Natural killer cell (primary cell): ENCODE results near the gene PIGT. TPM values are rescaled to one million over a fixed set of nuclear protein-coding genes. Genes with fewer than 3 reads are reported as not detected.
A peak's percentile ranks its signal among the peaks of the same experiment; 100 is the strongest.

Source experiments
- ATAC-seq, 3 donors: fragments of 150-1000 bp in 2 of 3; fragments of 200-7000 bp in 1 of 3; cut with Tn5 transposase; 1 replicate in 1 of 3; 2 replicates in 2 of 3; pipeline ENCODE4 v1.10.0; 2021; ENCODE audit warnings: mild to moderate bottlenecking in 2 of 3, moderate library complexity in 2 of 3
- DNase-seq, 2 donors: peaks; one replicate each; pipeline versions ENCODE4 v3.0.0 to v3.0.0-alpha.2; 2013 to 2021; ENCODE audit warnings: mixed read lengths in 1 of 2
- H3K27ac ChIP-seq: one replicate; pipeline ENCODE4 v1.5.1; 2013; ENCODE audit warnings: mild to moderate bottlenecking, low read length
- H3K27me3 ChIP-seq: one replicate; pipeline ENCODE4 v1.6.1; 2013; ENCODE audit warnings: low read length; ENCODE audit not compliant: control insufficient read depth, insufficient read depth
- H3K36me3 ChIP-seq: one replicate; pipeline ENCODE4 v1.6.1; 2013; ENCODE audit warnings: low read length; ENCODE audit not compliant: control insufficient read depth, insufficient read depth
- H3K4me1 ChIP-seq: one replicate; pipeline ENCODE4 v1.6.1; 2013; ENCODE audit warnings: low read length; ENCODE audit not compliant: control insufficient read depth, insufficient read depth
- H3K4me3 ChIP-seq: one replicate; pipeline ENCODE4 v1.5.1; 2013; ENCODE audit warnings: low read length
- H3K9me3 ChIP-seq: one replicate; pipeline ENCODE4 v1.6.1; 2013; ENCODE audit warnings: low read length; ENCODE audit not compliant: control insufficient read depth, insufficient read depth
- H3K27ac Mint-ChIP-seq, 2 donors: one replicate each; pipeline ENCODE4 v1.8.0; 2022; ENCODE audit warnings: mild to moderate bottlenecking in 2 of 2, mixed read lengths in 2 of 2, moderate library complexity in 1 of 2
- H3K27me3 Mint-ChIP-seq, 2 donors: one replicate each; pipeline ENCODE4 v1.8.0; 2022; ENCODE audit warnings: low read depth in 2 of 2, mixed read lengths in 2 of 2
- H3K36me3 Mint-ChIP-seq: one replicate; pipeline ENCODE4 v1.8.0; 2022; ENCODE audit warnings: mixed read lengths
- H3K4me1 Mint-ChIP-seq, 2 donors: one replicate each; pipeline ENCODE4 v1.8.0; 2022; ENCODE audit warnings: mixed read lengths in 2 of 2
- H3K4me3 Mint-ChIP-seq: one replicate; pipeline ENCODE4 v1.8.0; 2022; ENCODE audit warnings: mild to moderate bottlenecking, moderate library complexity, mixed read lengths
- H3K9me3 Mint-ChIP-seq, 2 donors: one replicate each; pipeline ENCODE4 v1.8.0; 2022; ENCODE audit warnings: mixed read lengths in 2 of 2
- CTCF ChIP-seq: fragments of 200-600 bp; IDR thresholded peaks from one replicate; pipeline ENCODE4 v1.8.0; 2022; ENCODE audit warnings: antibody characterized with exemption
- WGBS: methylation state at CpG from one replicate; pipeline ENCODE4 v1.1.7; 2013; ENCODE audit warnings: missing lambda C conversion rate; ENCODE audit not compliant: insufficient coverage; 5-methylcytosine and 5-hydroxymethylcytosine counted together
- intact Hi-C: fragments of 100-400 bp; cut with micrococcal nuclease; formaldehyde crosslinking; loops from one replicate; pipeline ENCODE4 v1.14.2; 2022
- total RNA-seq, 4 donors: library from RNA; stranded (reverse); fragments of 120-200 nt in 1 of 4; gene quantifications; one replicate each; pipeline versions ENCODE4 v1.2.3 to v1.2.4, GENCODE V29; 2013 to 2022

PIGT gene
- total RNA-seq, 3 donors from 2014 or later (not counting 1 experiment from before 2014, with no cell fraction given): 173 to 190 (median 187) TPM

- Histone ChIP-seq H3K4me3 (peak within 1 kb of the TSS; percentile 64), H3K27ac (no peak within 1 kb of the TSS), H3K9me3 (no peaks in the 10 kb centered on the region), H3K36me3 (peaks cover 2% of the 10 kb centered on the region), H3K4me1 (peaks cover 20% of the 10 kb centered on the region), H3K27me3 (no peaks in the 10 kb centered on the region)
- H3K27ac Mint-ChIP-seq: peak within 1 kb of the TSS; percentile 63 to 86
- H3K36me3 Mint-ChIP-seq: no peaks in the 10 kb centered on the region
- 91% methylated on average over 19 of the region's 21 CpGs for WGBS
- no peaks in the 10 kb centered on the region for H3K9me3 Mint-ChIP-seq
- no peak for TF ChIP-seq CTCF
- intact Hi-C loops: no loop called here
- H3K4me3 Mint-ChIP-seq: peak within 1 kb of the TSS; percentile 84
- H3K4me1 Mint-ChIP-seq: peaks cover 7 to 32% of the 10 kb centered on the region in 2 donors
- DNase-seq (peak in 1 of 2 donors; percentile 75), ATAC-seq (no peak)
- peaks cover 0 to 3% of the 10 kb centered on the region in 2 donors for H3K27me3 Mint-ChIP-seq
These were observed 7.9 kb upstream of the PIGT start, which contains the start of gene DBNDD2 for GRCh38 chr20:45407783-45408645. DBNDD2 (plus strand) TSS chr20:45408289; CDS start chr20:45408468, 179 bp downstream.

GRCh38 chr20:45408646-45409213 lies 7.2 kb upstream of the PIGT start:
- H3K9me3 ChIP-seq: no peaks in the 10 kb centered on the region
- Mint-ChIP-seq H3K27me3 (no peaks in the 10 kb centered on the region), H3K4me1 (peaks cover 7 to 32% of the 10 kb centered on the region in 2 donors), H3K27ac (peak overlapping the region in 1 of 2 donors; percentile 51), H3K36me3 (no peaks in the 10 kb centered on the region), H3K9me3 (no peaks in the 10 kb centered on the region), H3K4me3 (peak overlapping the region; percentile 40)
- no peak for TF ChIP-seq CTCF
- peaks cover 2% of the 10 kb centered on the region for H3K36me3 ChIP-seq
- no peak for ATAC-seq
- H3K4me3 ChIP-seq: no peak overlapping the region
- intact Hi-C loops: no loop called here
- WGBS: 31% methylated on average over 6 of the region's 7 CpGs
- H3K27ac ChIP-seq: no peak overlapping the region
- H3K27me3 ChIP-seq: no peaks in the 10 kb centered on the region
- DNase-seq: peak in 1 of 2 donors; percentile 57
- peaks cover 20% of the 10 kb centered on the region for H3K4me1 ChIP-seq

GRCh38 chr20:45409521-45410272 lies 6.2 kb upstream of the PIGT start:
- Mint-ChIP-seq H3K9me3 (no peaks in the 10 kb centered on the region), H3K36me3 (no peaks in the 10 kb centered on the region), H3K4me3 (no peak overlapping the region), H3K4me1 (peaks cover 7 to 30% of the 10 kb centered on the region in 2 donors), H3K27ac (no peak overlapping the region), H3K27me3 (no peaks in the 10 kb centered on the region)
- ATAC-seq (no peak), DNase-seq (no peak)
- no peak for TF ChIP-seq CTCF
- Histone ChIP-seq H3K27ac (no peak overlapping the region), H3K4me1 (peaks cover 20% of the 10 kb centered on the region), H3K4me3 (no peak overlapping the region), H3K27me3 (no peaks in the 10 kb centered on the region), H3K9me3 (no peaks in the 10 kb centered on the region), H3K36me3 (peaks cover 2% of the 10 kb centered on the region)
- intact Hi-C loops: no loop called here
- 95% methylated on average over 6 of the region's 7 CpGs for WGBS
